Panc1 (cell line): ENCODE results near the gene UPB1.

Experiments
- CTCF ChIP-seq: fragments of 450-650 bp; IDR thresholded peaks from 2 replicates; pipeline ENCODE4 v1.5.1; 2017; ENCODE audit warnings: mild to moderate bottlenecking
- REST ChIP-seq, 2 experiments: IDR thresholded peaks; 2 replicates each; pipeline ENCODE4 v1.6.1; 2011 to 2012; ENCODE audit warnings: low read depth in 2 of 2, control low read depth in 1 of 2, low read length in 1 of 2, mild to moderate bottlenecking in 1 of 2, moderate library complexity in 1 of 2; ENCODE audit not compliant: insufficient read depth in 1 of 2
- SIN3A ChIP-seq: IDR thresholded peaks from 2 replicates; pipeline ENCODE4 v1.6.1; 2012; ENCODE audit warnings: low read depth, mild to moderate bottlenecking, low read length, moderate library complexity, borderline replicate concordance; ENCODE audit not compliant: insufficient read depth

GRCh38 chr22:24471570-24471969 is 23.6 kb upstream of the UPB1 start:
- no peak for TF ChIP-seq CTCF
- no peak for TF ChIP-seq SIN3A
- TF ChIP-seq REST (IDR thresholded peaks at IDR 0.05; ENCODE audit: insufficient read depth in 1 of 2, low read depth in 2 of 2, low read length in 1 of 2) = no peak
